Stimulated activated CD8-positive, alpha-beta memory T cell treated with anti-CD3 and anti-CD28 coated beads, Interleukin-2, amount 100 ng/mL, for 48 hours (primary cell): Measurements from ENCODE around the gene AGPAT4.

Source experiments
- DNase-seq, 2 donors: peaks; one replicate each; pipeline ENCODE4 v3.0.0-alpha.2; 2020; ENCODE audit warnings: low read depth in 2 of 2

Gene AGPAT4

DNA sequence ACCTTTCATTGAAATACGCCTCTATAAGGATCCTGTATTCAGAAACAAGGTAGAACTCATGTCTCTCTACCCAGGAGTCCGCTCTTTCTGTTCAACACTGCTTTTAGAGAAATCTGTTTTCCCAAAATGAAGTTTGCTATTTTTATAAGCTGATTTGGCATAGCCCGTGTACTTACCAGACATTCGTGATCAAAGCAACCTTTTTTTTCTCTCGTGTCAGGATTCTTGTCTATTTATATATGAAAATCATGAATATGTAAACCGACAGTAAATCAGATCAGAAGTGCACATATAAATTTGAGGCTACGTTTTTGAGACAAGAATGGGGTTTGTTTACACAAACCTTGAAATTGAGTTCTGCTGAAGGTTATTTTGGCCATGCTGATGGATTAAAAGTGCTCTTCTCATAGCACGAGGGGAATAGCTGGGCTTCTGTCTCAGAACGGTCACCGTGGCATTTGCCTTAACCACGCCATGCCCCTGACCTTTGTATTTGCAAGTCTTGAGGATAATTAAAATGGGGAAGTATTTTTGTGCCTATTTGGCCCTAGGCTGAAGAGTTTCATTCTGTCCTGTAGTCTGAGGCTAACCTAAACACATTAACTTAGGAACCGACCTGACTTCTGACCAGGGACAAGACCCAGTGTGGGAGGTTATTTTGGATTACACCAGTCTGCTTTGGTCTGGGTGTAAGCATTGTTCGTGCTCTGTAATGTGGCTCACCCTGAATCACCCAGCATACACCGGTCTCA, 163.7 kb downstream of the AGPAT4 start:
- DNase-seq = no peak

DNA sequence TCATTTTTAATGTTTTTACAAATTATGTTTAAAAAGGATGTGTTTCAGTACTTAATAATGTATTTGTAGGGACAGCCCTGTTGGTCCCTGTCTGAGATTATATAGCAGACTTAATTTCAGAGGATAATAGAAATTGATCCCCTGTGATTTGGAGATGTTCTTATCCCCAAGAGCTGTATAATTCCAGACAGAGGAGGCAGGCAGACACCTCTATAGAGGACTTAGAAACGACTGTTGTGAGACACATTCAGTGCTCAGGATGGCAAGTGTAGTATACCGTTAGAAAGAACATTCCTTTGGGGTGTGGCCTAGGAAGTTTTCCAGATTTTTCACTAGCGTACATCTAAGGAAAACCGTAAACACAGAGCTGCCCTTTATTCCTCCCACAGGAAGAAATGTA, 164.5 kb downstream of the AGPAT4 start:
- DNase-seq = no peak

DNA sequence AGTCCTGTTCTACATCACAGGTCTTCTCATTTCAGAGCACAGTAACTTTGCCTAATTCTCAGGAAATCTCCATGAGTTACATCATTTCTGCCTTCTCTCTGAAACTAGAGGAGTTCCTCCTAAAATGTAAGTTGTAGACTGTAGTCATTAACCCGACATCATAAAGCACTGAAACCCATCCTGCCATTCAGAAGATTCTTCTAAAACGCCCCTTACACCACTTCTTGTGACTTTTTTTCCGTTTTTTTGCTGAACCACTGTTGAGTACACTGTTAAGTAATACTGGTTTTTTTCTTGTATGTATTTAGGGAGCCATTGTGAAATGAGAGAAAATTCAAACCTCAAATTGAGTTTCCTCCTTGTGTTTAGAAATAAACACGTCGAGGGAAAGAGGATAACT, 164.9 kb downstream of the AGPAT4 start:
- DNase-seq = no peak

DNA sequence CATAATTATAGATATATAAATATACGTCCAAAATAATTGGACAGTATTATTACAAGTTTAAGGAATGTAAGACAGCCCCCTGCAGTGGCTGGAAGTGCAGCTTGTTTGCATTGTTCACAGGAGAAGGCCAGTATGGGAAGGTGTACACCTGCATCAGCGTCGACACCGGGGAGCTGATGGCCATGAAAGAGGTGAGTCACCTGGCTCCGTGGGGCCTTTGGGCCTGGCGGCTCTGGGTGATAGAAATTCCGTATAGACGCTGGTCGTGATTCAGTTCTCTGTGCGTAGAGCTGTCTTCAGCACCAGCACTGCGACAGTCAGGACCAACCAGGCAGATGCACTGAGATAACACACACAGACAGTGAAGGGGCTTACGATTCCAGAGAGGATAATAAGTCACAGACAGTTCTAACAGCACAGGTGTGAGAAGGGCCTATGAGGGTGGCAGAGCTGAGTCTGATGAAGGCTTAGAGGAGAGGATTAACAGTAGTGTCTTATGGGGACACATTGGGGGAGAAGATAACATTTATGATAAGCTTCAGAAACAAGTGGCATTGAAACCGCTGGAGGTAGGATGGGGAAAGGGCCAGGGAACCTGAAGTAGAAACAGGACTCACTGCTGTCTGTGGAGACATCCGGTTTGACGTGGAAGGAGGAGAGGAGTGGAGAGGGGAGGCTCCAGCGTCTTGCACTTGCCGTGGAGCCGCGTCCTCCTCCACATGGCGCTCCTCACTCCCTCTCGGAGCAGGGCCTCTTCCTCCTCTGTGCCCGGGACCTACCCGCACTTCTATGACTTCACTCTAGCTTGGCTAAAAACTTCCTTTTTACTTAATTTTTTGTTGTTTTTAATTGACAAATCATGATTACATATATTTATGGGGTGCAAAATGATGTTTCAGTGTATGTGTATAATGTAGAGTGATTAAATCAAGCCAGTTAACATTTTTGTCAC, 165.8 kb downstream of the AGPAT4 start:
- DNase-seq = no peak

DNA sequence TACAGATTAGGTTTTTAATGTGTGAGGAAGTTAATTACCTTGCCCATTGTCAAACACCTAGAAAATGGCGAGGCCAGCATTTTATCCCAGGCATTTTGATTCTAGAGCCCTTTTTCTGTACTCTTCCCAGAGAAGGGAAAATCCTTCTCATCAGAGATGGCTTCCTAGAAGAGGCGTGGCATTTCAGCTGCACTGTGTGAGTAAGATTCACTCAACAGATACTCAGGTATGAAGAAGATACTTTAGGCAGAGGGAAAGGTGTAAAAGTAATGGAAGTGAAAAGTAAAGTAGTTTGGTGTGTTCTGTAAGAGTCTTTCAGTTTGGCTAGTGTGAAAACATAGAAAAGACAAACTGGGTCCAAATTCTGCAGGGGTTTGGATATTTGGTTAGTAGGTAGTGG, 168.5 kb downstream of the AGPAT4 start:
- DNase-seq = no peak

DNA sequence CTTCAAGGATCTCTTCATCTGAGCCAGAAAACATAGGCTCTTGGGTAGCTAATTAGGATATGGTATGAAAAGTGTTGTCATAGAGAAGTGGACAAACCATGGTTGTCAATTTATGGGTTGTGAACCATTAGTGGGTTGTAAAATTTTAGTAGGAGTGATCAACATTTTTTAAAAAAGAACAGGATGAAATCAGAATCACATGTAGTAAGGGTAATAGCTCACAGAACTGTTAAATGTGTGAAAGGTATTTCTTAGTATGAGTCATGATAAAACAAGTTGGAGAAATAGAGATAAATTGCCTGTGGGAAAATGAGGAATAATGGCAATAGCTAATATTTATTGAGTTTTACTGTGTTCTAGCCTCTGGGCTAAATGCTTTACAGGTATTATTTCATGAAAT, 168.9 kb downstream of the AGPAT4 start:
- no peak for DNase-seq

DNA sequence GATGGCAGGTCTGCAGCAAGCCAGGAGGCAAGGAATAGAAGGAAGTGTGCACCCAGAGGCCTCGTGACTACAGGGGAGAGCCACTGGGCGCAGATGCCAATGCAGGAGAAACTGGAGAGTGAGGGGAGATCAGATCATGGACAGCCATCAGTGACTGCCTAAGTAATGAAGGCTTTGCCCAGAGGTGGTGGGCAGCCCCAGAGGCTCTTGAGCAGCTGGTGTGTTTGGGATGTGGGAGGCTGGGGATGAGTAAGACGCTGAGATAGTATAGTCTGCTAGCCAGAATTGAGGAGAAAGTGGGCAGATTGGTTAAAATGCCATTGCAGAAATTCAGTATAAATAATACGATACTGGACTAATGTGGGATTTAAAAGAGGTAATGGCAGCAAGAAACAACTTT, 170.4 kb downstream of the AGPAT4 start:
- no peak for DNase-seq

DNA sequence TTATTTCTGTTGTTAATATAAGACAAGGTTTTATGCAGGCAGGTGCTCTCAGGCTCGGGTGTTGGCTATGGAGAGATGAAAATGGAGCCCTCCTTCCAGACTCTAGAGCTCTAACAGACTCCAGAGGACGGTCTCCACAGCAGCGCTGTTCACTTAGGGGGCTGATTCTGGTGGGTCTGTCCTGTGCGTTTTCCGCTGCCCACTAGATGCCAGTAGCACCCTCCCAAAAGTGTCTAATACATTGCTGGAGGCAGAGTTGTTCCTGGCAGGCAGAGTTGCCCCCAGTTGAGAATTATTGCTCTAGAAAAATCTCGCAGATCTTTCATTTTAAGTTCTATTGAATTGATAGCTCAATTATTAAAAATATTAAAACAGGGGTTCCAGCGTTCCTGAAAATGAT, 172.3 kb downstream of the AGPAT4 start:
- DNase-seq = no peak

DNA sequence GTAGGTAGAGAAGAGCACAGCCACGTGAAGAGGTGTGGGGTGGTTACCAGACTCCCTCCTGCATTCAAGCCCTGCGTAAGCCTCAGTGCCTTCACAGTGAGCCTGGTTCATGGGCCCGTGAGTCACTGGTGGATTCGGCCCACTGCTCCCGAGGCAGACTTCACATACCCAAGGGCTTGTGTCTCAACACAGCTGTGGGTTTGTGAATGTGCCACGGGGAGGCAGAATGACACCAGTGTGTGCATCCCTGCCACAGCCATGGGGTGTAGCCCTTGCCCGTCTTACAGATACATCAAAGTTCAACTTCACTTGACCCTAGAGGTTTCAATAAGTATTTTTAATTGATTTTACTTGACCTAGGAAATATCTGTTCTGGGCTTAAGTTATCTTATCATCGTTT, 173.8 kb downstream of the AGPAT4 start:
- DNase-seq = no peak

DNA sequence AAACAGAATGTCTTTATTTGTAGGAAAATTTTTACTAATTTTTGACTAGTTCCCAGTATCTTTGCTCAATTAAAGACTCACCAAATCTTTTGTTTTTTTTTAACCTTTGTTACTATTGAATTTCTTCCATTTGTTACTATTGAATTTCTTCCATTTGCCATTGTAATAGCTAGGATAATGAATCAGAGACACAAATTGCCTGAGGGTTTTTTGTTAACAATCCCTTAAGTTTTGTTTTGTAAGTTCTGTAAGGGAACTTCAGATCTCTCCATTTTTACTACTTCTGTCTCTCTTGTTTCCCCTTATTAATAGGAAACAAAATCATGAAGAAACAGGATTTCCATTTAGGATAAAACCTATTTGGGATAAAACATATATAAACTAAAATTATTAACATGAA, 177.9 kb downstream of the AGPAT4 start:
- DNase-seq = no peak

DNA sequence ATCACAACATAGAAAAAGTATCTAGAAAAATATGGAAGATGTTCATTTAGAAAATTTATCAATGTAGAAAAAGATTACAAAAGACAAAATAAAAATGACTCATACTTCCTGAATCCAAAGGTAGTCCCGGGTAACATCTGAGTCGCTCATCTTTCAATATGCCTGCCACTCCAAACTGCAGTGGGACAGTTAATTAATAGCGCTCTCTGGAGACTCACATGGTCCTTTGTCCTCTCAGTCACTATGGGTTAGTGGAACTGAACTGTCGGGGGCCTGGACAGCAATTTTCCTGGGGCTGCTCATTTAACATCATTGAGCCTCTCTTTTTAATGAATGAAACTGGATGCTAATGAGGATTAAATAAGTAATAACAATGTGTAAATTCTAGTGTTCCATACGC, 178.9 kb downstream of the AGPAT4 start:
- no peak for DNase-seq

DNA sequence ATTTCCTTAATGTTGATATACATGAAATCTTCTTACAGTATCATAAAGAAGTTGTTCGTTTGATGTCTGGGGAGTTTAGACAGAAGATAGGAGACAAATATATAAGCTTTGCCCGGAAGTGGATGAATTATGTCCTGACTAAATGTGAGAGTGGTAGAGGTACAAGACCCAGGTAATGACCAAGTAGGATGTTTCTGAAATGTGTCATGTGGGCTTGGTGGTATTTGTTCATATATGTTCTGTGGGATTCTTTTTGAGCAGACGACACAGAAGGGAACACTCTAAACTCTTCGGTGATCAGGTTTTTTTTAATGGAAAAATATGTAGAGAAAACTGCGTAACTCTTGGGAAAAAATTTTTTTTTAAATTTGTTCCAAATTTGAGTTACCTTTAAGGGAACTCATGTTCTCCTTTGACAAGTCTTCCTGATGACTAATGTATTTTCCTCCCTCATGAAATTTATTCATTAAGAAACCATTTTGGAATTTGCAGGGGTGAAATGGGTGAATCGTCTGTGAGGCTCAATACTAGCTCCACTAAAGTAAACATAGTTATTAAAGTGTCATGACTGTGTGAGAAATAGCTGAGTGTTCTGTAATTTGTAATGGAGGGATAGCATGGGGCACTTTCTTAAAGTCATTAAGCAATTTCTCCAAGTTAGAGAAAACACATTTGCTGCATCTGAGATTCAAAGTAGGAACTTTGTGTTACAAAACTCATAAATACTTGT, 181.7 kb downstream of the AGPAT4 start:
- no peak for DNase-seq

DNA sequence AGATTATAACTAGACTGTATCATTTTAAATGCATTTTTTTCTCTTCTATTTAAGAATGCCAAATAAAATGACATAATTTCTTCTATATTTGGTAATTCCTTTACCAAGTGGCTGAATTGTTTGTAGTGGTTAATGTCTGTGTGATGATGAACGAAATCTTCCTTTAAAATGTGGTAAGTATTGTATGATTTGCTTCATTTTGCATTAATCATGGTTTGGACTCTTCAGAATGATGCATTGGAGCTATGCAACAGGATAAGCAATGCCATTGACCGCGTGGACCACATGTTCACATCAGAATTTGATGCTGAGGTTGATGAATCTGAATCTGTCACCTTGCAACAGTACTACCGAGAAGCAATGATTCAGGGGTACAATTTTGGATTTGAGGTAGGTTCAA, 182.7 kb downstream of the AGPAT4 start:
- no peak for DNase-seq

DNA sequence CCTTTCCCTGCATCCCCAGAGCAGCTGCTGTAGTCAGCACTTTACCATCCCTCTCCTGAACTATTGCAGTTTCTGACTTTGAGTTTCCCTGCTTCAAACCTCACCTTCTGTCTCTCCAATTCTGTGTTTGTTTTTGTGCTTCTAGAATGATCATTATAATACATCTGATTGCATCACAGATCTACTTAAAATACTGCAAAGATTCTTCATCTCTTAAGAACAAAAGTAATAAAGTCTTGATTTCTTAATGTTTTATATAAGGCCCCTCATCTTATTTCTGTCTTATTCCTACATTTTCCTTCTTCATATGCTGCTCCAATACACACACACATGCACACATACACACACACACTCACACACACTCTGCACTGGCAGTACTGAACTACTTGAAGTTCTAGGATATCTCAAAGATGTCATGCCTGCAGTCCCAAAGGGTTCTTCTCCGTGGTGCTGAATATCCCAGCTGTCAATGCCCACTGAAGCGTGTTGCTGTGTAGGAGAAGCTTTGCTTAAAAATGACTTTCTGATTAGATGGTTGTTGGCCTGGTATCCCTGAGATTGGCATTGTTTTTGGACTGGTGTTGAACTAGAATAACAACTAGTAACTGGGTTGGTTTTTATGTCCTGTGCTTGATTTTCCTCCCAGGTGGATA, 185.1 kb downstream of the AGPAT4 start:
- no peak for DNase-seq

DNA sequence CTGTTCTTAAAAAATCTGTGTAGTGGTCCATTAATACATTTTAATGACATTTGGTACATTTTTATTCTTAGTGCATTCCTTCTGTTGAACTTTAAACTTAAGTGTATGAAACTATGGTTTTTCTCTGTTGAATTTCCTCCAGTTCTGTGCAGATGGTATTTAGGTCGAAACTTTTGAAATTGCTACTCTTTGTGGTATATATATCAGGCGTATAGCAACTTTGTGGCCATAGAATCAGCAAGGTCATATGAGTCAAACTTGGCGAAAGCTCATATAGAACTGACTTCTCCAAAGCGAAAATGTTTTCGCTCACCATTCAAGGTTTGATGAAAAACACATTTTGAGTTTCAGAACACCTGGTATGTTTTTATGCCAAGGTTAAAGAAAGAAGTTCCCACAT, 188.6 kb downstream of the AGPAT4 start:
- no peak for DNase-seq

DNA sequence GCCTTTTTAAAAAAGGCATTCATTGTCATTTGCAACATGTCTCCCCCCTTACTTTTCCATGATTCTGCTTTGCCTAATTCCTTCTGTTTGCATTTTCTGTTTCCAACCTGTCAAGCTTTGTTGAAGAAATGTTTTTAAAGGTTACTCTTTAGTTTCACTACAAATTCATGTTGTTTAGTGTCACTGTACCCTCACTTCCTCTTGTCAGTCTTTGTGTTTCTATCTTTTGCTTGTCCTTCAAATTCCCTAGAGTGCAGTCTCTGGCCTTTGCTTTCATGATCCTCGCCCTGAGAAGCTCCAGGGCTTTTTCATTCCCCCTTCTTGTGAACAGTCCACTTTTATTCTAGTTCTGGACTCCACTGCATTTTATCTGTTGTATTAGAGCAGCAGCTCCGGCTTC, 191.6 kb downstream of the AGPAT4 start:
- no peak for DNase-seq

DNA sequence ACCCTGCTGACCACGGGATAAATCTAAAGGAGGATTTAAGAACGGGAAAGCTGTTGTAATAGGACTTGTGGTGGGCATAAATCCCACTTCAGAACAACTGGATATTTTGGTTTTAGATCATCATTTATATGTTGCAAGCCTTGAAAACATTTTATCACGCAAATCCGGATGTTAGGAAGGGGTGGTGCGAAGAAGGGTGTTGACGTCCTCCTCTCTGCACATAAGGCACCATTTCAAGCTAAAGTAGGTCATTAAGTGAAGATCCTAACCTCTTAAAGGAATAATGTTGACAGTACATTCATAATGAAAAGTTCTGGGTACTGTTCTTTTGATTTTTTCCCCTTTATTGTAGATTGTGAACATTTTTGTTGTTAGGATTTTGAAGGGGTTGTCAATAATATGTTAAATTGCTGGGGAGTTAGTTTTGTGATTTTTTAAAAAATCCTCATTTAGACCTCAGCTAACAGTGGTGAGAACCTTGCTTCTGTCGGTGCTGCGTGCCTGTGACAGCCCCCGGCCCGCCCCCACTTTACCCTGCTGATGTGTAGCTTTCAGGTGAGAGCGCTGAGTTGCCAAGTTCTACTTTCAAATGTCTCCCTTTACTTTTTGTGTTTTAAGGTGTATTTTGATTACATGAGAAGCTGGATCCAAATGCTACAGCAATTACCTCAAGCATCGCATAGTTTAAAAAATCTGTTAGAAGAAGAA, 193.4 kb downstream of the AGPAT4 start:
- DNase-seq = no peak
